ENCODE results near the gene MEGF9.
"Not testable (repeated sequence)": the region's sequence is repeated elsewhere in the genome, so short reads cannot be mapped to it uniquely, and the experiment has no call there.

Gene MEGF9

GRCh38 chr9:120640380-120640779, 73.9 kb downstream of the MEGF9 start:
- H3K9ac ChIP-seq (ENCODE audit: low read length), result no peak overlapping the region
- H3K27me3 ChIP-seq (ENCODE audit: control insufficient read depth, insufficient read depth, low read length), result no peaks in the 10 kb centered on the region
- no peaks in the 10 kb centered on the region for H3K36me3 ChIP-seq (ENCODE audit: control insufficient read depth, insufficient read depth, low read length)
- no peak overlapping the region for H3K4me3 ChIP-seq (ENCODE audit: low read length)
- no peak overlapping the region for H3K27ac ChIP-seq (ENCODE audit: low read depth, low read length)
- no peaks in the 10 kb centered on the region for H3K4me1 ChIP-seq (ENCODE audit: control insufficient read depth, insufficient read depth, low read length)

- H3K36me3 ChIP-seq (ENCODE audit: control insufficient read depth, insufficient read depth, low read length), result no peaks in the 10 kb centered on the region
- no peak overlapping the region for H3K4me3 ChIP-seq (ENCODE audit: low read length)
- H3K9ac ChIP-seq (ENCODE audit: low read length), result no peak overlapping the region
- H3K27ac ChIP-seq (ENCODE audit: low read depth, low read length), result no peak overlapping the region
- no peaks in the 10 kb centered on the region for H3K4me1 ChIP-seq (ENCODE audit: control insufficient read depth, insufficient read depth, low read length)
- H3K27me3 ChIP-seq (ENCODE audit: control insufficient read depth, insufficient read depth, low read length), result no peaks in the 10 kb centered on the region
Observed at GRCh38 chr9:120637919-120638318, 76.4 kb downstream of the MEGF9 start.

GRCh38 chr9:120636194-120636957, 77.9 kb downstream of the MEGF9 start:
- H3K27ac ChIP-seq (ENCODE audit: low read depth, low read length), result no peak overlapping the region
- no peaks in the 10 kb centered on the region for H3K4me1 ChIP-seq (ENCODE audit: control insufficient read depth, insufficient read depth, low read length)
- no peak overlapping the region for H3K4me3 ChIP-seq (ENCODE audit: low read length)
- no peak overlapping the region for H3K9ac ChIP-seq (ENCODE audit: low read length)
- H3K27me3 ChIP-seq (ENCODE audit: control insufficient read depth, insufficient read depth, low read length), result no peaks in the 10 kb centered on the region
- H3K36me3 ChIP-seq (ENCODE audit: control insufficient read depth, insufficient read depth, low read length), result no peaks in the 10 kb centered on the region

- Histone ChIP-seq H3K4me3 (ENCODE audit: low read length) (no peak overlapping the region), H3K36me3 (ENCODE audit: control insufficient read depth, insufficient read depth, low read length) (no peaks in the 10 kb centered on the region), H3K27ac (ENCODE audit: low read depth, low read length) (no peak overlapping the region), H3K27me3 (ENCODE audit: control insufficient read depth, insufficient read depth, low read length) (no peaks in the 10 kb centered on the region), H3K9ac (ENCODE audit: low read length) (no peak overlapping the region), H3K4me1 (ENCODE audit: control insufficient read depth, insufficient read depth, low read length) (no peaks in the 10 kb centered on the region)
Observed at GRCh38 chr9:120635011-120635410, 79.3 kb downstream of the MEGF9 start.

GRCh38 chr9:120630333-120630732, 83.9 kb downstream of the MEGF9 start:
- no peak overlapping the region for H3K27ac ChIP-seq (ENCODE audit: low read depth, low read length)
- no peaks in the 10 kb centered on the region for H3K4me1 ChIP-seq (ENCODE audit: control insufficient read depth, insufficient read depth, low read length)
- no peak overlapping the region for H3K4me3 ChIP-seq (ENCODE audit: low read length)
- H3K27me3 ChIP-seq (ENCODE audit: control insufficient read depth, insufficient read depth, low read length), result no peaks in the 10 kb centered on the region
- H3K36me3 ChIP-seq (ENCODE audit: control insufficient read depth, insufficient read depth, low read length), result no peaks in the 10 kb centered on the region
- no peak overlapping the region for H3K9ac ChIP-seq (ENCODE audit: low read length)

GRCh38 chr9:120628925-120629497, 85.3 kb downstream of the MEGF9 start:
- H3K27ac ChIP-seq (ENCODE audit: low read depth, low read length); H3K9ac ChIP-seq (ENCODE audit: low read length); H3K4me3 ChIP-seq (ENCODE audit: low read length); H3K36me3 ChIP-seq (ENCODE audit: control insufficient read depth, insufficient read depth, low read length); H3K4me1 ChIP-seq (ENCODE audit: control insufficient read depth, insufficient read depth, low read length); H3K27me3 ChIP-seq (ENCODE audit: control insufficient read depth, insufficient read depth, low read length): not testable (repeated sequence)

GRCh38 chr9:120628207-120628924, 85.9 kb downstream of the MEGF9 start:
- Histone ChIP-seq H3K4me3 (ENCODE audit: low read length) (no peak overlapping the region), H3K36me3 (ENCODE audit: control insufficient read depth, insufficient read depth, low read length) (no peaks in the 10 kb centered on the region), H3K27ac (ENCODE audit: low read depth, low read length) (no peak overlapping the region), H3K9ac (ENCODE audit: low read length) (no peak overlapping the region), H3K27me3 (ENCODE audit: control insufficient read depth, insufficient read depth, low read length) (no peaks in the 10 kb centered on the region), H3K4me1 (ENCODE audit: control insufficient read depth, insufficient read depth, low read length) (no peaks in the 10 kb centered on the region)

- no peak overlapping the region for H3K4me3 ChIP-seq (ENCODE audit: low read length)
- no peaks in the 10 kb centered on the region for H3K27me3 ChIP-seq (ENCODE audit: control insufficient read depth, insufficient read depth, low read length)
- H3K27ac ChIP-seq (ENCODE audit: low read depth, low read length), result no peak overlapping the region
- H3K9ac ChIP-seq (ENCODE audit: low read length), result no peak overlapping the region
- H3K36me3 ChIP-seq (ENCODE audit: control insufficient read depth, insufficient read depth, low read length), result no peaks in the 10 kb centered on the region
- H3K4me1 ChIP-seq (ENCODE audit: control insufficient read depth, insufficient read depth, low read length), result no peaks in the 10 kb centered on the region
Observed at GRCh38 chr9:120627073-120627472, 87.2 kb downstream of the MEGF9 start.

GRCh38 chr9:120626512-120626911, 87.8 kb downstream of the MEGF9 start:
- no peak overlapping the region for H3K27ac ChIP-seq (ENCODE audit: low read depth, low read length)
- H3K4me3 ChIP-seq (ENCODE audit: low read length), result no peak overlapping the region
- no peaks in the 10 kb centered on the region for H3K4me1 ChIP-seq (ENCODE audit: control insufficient read depth, insufficient read depth, low read length)
- H3K9ac ChIP-seq (ENCODE audit: low read length), result no peak overlapping the region
- H3K36me3 ChIP-seq (ENCODE audit: control insufficient read depth, insufficient read depth, low read length), result no peaks in the 10 kb centered on the region
- H3K27me3 ChIP-seq (ENCODE audit: control insufficient read depth, insufficient read depth, low read length), result no peaks in the 10 kb centered on the region

- no peaks in the 10 kb centered on the region for H3K27me3 ChIP-seq (ENCODE audit: control insufficient read depth, insufficient read depth, low read length)
- H3K9ac ChIP-seq (ENCODE audit: low read length), result no peak overlapping the region
- H3K4me1 ChIP-seq (ENCODE audit: control insufficient read depth, insufficient read depth, low read length), result no peaks in the 10 kb centered on the region
- H3K27ac ChIP-seq (ENCODE audit: low read depth, low read length), result no peak overlapping the region
- no peak overlapping the region for H3K4me3 ChIP-seq (ENCODE audit: low read length)
- no peaks in the 10 kb centered on the region for H3K36me3 ChIP-seq (ENCODE audit: control insufficient read depth, insufficient read depth, low read length)
Observed at GRCh38 chr9:120625222-120625621, 89.0 kb downstream of the MEGF9 start.

GRCh38 chr9:120622790-120623189, 91.5 kb downstream of the MEGF9 start:
- no peaks in the 10 kb centered on the region for H3K36me3 ChIP-seq (ENCODE audit: control insufficient read depth, insufficient read depth, low read length)
- no peaks in the 10 kb centered on the region for H3K4me1 ChIP-seq (ENCODE audit: control insufficient read depth, insufficient read depth, low read length)
- no peak overlapping the region for H3K9ac ChIP-seq (ENCODE audit: low read length)
- no peak overlapping the region for H3K27ac ChIP-seq (ENCODE audit: low read depth, low read length)
- no peaks in the 10 kb centered on the region for H3K27me3 ChIP-seq (ENCODE audit: control insufficient read depth, insufficient read depth, low read length)
- H3K4me3 ChIP-seq (ENCODE audit: low read length), result no peak overlapping the region

- Histone ChIP-seq H3K36me3 (ENCODE audit: control insufficient read depth, insufficient read depth, low read length) (no peaks in the 10 kb centered on the region), H3K27me3 (ENCODE audit: control insufficient read depth, insufficient read depth, low read length) (no peaks in the 10 kb centered on the region), H3K27ac (ENCODE audit: low read depth, low read length) (no peak overlapping the region), H3K9ac (ENCODE audit: low read length) (no peak overlapping the region), H3K4me3 (ENCODE audit: low read length) (no peak overlapping the region), H3K4me1 (ENCODE audit: control insufficient read depth, insufficient read depth, low read length) (no peaks in the 10 kb centered on the region)
Observed at GRCh38 chr9:120621941-120622340, 92.3 kb downstream of the MEGF9 start.

Data from rectal smooth muscle tissue (tissue), 1 donor.